ENCODE data around the gene MAPRE2.

Gene MAPRE2

DNA sequence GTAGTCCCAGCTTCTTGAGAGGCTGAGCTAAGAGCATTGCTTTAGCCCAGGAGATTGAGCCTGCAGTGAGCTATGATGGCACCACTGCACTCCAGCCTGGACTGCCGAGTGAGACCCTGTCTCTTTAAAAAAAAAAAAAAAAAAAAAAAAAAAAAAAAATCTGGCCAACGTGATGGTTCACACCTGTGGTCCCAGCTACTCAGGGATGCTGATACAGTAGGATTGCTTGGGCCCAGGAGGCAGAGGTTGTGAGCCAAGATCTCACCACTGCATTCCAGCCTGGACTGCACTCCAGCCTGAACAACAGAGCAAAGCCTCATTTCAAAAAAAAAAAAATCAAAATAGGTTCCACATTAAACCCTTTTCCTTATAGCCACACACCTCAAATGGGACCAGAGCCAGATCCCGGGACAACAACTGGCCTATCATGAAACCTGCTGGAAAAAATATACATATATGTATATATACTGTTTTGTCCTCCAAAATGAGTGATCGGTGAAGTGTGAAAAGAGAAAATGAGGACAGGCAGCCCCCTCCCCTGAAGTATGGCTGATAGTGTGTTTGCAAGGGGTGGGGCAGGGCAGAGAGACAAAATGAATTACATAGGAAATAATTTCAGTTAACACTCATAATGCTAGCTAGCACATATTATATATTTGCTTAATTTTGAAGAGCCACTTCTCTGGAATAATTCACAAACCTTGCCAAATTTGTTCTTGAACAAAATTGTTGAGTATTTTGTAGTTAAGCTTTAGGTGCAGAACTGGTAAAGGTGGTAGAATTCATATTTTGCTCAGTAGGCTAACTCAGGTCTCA lies 22.9 kb downstream of the MAPRE2 start:
- no peak for DNase-seq

DNA sequence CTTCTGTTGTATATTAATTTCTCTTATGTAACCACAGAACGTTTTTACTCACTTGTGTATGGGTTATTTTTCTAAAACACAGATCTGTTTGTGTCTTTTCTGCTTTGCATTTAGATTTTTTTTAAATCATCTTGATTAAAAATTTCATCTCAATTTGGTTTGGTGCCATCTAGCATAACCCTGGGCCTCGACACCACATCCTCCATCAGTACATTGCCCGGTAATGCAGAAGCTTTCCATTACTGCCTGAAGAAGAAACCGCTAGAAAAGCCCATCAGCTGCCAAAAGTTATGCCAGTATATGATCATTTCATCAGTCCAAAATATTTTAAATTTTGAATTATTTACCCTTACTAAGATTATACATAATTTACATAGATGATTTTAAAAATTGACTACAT lies 26.2 kb downstream of the MAPRE2 start:
- no peak for DNase-seq

DNA sequence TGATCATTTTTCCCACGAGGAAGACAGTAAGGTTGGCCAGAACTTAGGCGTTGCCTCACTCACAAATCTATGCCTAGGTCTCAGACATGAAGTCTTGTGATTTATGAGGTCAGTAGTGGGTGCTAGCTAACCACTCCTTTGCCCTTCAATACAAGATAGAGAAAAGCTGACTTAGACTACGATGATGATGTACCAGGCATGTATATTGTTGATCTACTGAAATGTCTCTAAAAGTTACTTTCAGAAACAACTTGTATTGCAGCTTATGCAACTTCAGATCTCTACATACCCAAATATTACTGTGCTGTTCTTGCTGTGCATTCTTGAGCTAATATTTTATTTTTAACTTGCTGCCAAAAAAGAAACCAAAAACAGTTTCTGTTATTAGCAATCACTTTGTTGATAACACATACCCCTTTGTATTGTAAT lies 30.6 kb downstream of the MAPRE2 start:
- peak; percentile 31 for DNase-seq

DNA sequence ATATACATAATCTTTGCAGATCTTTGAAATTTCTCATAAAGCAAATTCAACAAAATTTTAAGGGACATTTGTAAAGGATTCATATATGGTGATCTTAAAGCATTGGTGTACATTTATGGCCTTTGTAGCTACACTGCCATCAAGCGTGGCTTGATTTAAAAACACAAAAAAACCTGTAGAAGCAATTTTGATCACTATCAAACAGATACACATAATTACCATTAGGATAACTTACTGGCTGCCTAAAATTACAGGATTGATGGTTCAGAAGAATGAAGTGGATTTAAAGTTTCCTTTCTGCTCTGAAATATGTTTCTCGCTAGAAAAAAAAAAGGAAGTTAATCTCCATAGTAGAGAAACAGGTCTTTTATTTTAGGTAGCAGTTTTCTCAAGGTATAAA lies 31.4 kb downstream of the MAPRE2 start:
- no peak for DNase-seq

DNA sequence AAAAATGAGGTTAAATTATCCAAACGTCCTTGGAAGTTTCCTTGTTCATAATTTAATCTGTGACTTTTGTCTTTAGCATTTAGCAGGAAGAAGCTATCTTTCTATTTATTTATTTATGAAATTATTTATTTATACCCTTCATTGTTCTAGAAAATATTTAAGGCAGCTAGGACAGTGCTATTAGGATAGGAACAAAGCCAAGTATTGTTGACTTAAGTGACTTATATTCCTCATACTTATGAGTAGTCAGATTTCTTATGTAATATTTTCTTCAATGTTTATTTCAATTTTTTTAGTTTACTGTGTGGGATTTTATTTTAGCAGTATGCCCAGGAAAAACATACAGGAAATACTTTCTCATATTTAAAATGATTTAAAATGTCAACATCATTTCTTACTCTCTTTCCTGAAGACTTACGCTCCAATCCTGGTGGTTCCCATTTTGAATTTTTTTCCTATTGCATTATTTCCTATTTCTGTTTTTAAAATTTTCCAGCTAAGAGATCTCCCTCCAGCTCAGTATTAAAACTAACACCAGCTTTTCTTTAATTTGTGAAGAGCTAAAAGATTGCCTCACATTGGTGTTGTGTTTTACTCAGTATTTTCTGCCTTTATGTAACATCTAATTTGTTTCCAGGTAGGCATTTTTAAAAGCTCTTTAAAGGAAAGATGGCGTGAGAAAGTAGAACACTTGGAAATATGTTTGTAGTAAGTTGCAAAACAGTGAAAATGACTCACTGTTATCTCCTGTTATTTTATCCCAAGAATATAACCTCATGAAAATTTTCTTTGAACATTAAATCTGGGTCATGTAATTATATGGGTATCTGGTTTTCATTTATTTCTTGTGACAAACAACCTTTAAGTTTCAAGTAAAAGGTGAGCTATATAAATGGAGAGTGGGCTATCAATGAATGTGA lies 32.2 kb downstream of the MAPRE2 start:
- no peak for DNase-seq

DNA sequence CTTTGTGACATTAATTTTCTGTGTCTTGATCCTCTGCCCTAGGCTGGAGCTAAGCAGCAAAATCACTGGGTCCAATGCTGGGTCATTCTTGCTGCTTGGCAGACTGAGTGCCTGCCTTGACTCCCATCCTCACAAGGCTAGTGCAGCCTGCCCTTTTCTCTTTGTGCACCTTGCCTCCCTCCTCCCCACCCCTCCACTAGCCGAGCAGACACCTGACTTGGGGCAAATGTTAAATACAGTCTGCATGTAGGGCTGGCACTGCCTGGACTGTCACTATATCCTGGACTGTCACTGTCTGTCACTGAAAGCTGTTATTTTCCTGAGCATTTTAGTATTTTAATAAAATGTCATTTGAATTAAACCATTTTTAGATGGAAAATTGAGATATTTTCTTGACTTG lies 33.4 kb downstream of the MAPRE2 start:
- no peak for DNase-seq

DNA sequence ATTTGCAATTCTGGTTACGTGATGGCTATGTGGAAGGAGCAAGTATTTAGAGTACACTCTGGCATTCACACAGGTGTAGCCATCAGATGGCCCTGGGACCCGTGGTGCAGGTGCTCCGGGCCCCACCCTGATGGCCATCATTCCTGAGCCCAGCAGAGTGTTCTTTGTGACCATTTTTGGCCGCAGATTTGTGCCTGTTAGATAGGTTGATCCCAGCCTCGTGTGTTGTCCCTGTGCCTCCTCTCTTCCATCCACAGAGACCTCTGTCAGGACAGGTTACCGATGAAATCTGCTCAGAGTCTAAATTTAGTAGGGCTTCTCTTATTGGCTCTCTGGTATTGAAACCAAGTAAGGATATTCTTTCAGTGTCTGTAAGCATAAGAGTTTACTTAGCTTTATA lies 33.9 kb downstream of the MAPRE2 start:
- DNase-seq = no peak

DNA sequence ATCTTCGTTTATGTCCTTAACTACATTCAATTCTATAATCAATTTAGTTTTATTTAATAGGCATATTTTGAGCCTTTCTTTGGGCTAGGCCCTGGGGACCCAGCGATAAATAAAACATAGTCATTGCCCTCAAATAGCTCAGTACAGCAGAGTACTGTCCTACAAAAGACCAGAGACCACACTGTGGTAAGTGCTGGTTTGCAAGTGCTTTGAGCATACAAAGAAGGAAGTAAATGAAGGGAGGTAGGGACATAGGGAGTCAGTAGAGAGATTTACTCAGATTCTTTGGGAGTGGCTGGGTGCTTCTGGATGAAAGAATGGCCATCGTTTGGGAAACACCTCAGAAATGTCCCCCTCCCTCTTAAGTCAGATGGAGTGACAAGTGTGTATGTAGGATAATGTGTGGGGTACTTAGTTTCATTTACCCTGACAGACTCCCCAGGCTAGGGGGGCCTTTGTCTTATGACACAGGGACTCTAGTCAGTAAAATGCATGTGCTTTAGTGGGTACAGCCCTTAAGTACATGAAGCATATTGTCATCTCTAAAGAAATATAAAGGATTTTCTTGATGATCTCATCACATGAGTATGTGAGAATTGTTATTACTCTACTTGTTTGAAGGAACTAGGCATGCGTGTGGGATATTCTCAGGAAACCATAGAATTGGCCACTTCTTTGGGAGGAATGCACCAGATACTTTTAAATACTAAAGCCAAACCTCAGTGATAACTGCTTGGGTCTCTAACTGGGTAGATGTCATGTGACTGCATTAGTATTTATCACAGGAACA lies 35.1 kb downstream of the MAPRE2 start:
- DNase-seq = peak; percentile 80

DNA sequence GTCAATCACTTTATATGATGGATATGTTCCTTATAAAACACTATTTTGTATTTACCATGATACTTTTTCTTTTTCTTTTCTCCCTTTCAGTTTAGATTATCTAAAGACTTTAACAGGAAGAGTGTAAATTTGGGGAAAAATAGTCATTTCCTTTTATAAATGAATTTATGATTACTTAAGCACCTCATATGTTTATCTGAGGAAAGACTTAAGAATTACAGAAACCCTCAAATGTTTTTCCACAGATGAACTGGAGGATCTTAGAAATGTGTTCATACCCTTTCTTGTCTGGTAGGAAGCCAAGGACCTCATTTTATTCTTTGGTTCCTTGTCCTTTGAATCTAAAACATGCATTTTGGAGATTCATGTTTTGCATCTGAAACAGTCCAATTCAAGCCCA lies 36.7 kb downstream of the MAPRE2 start:
- DNase-seq = no peak

DNA sequence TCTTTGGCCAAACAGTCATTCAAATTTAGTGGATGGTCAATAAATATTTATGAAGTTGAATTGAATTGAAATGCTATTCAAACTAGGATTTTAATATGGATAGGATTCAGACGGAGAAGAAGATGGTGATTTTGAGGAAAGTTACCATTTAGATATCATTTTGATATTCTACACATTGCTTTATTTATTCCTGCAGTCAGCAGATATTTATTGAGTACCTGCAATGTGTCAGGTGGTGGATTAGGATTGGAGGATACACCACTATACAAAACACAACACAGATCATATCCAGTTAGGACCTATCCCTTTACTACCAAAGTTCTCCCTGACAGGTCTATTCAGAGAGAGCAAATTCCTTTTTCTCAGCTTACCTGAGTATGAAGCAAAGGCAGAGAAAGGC lies 38.8 kb downstream of the MAPRE2 start:
- no peak for DNase-seq

DNA sequence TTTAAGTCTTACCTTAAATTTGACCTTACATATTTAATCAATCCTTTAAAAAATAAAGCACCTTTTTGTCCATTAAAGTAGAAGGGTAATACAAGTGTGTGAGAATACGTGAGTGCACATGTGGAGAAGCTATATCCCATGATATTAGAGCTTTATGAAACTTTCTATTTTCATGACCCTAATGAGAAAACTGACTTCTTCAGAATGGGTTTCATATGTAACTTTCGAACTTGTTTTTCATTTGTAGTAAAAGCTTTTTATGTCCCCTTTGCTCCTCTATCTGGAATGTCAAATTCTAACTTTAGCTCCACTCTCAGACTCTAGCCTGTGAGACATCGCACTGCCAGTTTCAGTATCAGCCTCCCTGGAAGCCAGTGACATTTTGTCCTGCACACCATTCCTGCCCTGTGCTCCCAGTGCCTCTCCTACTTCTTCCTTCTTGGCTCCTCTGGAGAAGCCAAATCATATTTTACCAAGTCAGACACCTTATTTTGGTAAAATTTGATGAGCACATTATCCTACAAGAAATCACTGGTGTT lies 42.0 kb downstream of the MAPRE2 start:
- DNase-seq = no peak

DNA sequence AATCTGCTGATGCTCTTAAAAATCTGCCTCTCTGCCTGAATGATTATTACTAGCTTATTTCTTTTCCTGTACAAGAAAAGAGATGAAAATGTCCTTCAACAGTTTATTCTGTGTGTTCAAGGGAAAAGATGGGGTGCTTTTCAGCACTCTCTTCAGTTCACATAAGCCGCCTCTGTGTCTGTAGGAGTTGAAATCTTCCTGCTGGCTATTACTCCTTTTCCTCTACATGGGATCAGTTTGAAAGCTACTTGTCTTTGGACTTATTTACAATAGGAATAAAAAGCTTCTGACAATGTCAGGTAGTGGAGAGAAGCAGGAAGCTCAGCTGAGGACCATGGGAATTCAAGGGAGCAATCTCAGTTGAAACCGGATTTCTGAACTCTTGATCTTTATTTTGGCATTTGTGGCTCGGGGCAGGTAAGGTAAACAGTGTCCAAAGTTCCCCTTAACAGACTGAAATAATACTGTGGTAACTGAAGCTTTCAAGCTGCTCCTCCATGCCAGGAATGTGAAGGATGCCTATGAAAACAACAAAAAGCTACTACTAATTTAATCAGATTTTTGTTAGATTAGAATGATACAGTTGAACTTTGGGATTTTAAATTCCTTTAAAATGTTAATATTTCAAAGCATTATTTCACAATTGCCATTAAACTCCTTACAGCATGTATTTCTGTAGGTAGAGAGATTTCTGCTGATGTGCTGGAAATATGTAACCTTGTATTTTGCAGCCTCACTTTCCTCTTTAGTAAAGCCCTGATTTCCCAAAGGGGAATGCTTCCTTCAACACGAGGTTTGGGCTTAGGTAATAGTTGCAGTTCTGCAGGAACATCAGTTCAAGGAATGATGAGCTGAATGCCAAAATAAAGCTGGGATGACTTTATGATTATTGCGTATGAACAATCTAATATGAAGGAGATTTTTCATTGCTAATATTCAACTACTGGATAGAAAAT lies 43.6 kb downstream of the MAPRE2 start:
- DNase-seq = no peak

DNA sequence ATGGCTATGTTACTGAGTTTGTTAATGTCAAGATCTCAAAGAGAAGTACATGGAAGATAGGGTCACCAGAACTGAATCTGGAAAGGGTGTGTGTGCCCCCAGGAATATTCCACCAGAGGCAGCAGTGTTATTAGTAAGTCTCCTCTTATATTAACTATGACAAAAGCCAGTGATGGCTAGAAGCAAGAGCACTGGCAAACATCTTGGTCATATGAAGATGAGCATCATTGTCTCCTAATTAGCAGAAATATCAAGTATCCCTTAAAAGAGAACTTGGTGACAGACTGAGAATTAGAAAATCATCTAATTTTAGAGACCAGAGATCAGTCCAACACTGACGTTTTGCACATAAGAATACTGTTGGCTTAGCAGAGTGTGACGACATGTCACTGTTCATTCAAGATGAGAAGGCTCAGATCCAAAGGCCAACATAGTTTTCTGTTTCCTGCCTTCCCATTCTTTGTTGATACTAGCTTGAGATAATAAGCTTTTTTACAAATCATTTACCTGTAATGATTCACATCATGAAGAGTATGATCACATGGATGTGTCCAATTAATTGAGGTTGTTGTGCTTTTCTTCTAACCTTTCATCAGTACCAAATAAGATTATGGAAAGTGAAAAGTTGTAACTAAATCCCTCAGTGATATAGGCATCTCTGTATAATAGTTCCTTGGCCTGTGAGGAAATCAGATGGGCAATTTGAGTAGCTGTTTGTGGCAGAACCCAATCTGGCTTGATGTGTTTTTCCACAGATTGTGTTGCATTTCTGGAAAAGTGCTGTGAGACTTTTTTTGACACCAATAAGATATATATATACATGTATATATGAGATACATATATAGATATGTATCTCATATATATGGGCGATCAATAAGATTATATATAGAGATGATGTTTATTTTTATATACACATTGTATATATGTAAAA lies 44.5 kb downstream of the MAPRE2 start:
- no peak for DNase-seq

DNA sequence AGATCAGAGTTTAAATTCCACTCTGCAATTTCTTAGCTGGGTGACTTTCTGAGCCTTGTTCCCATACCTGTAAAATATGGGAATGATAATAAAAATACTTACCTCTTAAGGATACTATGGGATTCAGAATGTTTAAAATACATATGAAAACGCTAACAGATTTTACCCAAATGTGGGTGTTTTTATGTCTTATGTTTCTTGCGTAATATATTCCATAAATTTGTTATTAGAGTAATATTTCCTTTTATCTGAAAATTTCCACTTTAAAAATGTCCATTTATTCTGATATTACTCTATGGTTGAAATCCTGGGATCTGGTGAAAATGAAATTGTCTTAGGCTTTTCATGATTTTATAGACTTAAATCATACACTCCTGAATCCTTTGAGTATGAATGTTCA lies 45.5 kb downstream of the MAPRE2 start:
- DNase-seq = no peak

DNA sequence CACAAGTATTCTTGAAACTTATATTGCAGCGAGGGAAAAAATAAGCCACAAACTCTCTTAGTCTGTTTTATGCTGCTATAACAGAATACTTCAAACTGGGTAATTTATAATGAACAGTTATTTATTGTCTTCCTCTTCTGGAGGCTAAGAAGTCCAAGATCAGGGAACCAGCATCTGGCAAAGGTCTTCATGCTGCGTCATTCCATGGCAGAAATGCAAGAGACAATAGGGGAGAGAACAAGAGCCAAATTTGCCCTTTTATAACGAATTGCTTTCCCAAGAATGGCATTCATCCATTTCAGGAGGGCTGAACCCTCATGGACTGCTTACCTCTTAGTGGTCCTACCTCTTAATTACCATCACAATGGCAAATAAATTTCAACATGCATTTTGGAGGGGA lies 46.5 kb downstream of the MAPRE2 start:
- no peak for DNase-seq

DNA sequence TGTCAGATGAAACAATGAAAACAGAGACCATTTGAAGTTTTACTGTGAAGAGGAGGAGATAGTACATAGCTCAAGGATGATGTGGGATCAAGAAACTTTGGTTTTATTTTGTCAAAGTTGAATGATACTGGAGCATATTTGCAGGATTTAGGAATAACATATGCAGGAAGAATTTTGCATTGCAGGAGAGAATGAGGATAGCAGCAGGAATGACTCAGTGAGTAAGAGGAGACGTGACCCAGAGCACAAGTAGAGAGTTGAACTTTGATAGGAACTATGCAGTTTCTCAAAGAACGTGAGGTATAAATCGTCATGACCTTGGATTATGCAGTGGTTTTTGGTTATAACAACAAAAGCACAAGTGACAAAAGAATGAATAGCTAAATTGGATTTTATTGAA lies 47.7 kb downstream of the MAPRE2 start:
- DNase-seq = no peak

DNA sequence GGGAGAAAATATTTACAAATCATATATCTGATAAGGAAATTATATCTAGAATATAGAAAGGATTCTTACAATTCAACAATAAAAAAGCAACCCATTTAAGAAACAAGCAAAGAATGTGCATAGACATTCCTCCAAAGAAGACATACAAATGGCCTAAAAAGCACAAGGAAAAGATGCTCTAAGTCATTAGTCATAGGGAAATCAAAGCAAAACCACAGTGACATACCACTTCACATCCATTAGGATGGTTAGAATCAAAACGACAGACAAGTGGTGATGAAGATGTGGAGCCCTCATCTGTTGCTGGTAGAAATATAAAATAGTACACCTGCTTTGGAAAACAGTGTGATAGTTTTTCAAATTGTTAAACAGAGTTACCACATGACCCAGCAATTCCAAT lies 48.2 kb downstream of the MAPRE2 start:
- DNase-seq = no peak

DNA sequence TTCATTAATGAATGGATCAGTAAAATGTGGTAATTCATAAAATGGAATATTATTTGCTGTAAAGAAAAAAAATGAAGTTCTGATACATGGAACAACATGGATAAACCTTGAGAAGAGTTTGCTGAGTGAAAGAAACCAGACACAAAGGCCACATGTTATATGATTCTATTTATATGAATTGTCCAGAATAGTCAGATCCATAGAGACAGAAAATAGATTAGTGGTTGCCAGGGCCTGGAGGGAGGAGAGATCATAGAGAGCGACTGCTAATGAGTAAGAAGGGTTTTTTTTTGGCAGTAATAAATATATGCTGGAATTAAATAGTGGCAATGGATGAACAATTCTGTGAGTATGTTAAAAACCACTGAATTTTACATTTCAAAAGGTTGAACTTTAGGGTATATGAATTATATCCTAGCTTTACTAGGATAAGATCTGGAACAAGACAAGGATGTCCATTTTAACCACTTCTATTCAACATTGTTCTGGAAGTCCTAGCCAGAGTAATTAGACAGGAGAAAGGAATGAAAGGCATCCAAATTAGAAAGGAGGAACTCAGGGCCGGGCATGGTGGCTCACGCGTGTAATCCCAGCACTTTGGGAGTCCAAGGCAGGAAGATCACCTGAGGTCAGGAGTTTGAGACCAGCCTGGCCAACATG lies 48.8 kb downstream of the MAPRE2 start:
- no peak for DNase-seq

DNA sequence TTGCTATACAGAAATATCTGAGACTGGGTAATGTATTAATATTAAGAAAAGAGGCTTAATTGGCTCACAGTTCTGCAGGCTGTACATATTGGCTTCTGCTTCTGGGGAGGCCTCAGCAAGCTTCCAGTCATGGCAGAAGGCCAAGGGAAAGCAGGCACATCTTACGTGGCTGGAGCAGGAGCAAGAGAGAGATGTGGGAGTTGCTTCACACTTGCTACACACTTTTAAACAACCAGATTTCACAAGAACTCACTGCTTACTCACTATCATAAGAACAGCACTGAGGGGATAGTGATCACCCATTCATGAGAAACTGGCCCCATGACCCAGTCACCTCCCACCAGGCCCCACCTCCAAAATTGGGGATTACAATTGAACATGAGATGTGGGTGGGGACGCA lies 50.6 kb downstream of the MAPRE2 start:
- no peak for DNase-seq

Measured in NCI-H226 (cell line).